GM10266 (cell line): ENCODE results near the gene ESYT1.

Source experiments
- DNase-seq: peaks from one replicate; pipeline ENCODE4 v3.0.0; 2012; ENCODE audit errors: extremely low spot score
- CTCF ChIP-seq: IDR thresholded peaks from 2 replicates; pipeline ENCODE4 v1.5.1; 2012; ENCODE audit warnings: mild to moderate bottlenecking, low read depth; ENCODE audit not compliant: control insufficient read depth, insufficient read depth; ENCODE audit errors: missing control alignments

Gene ESYT1

GRCh38 chr12:56145217-56145616, 17.1 kb downstream of the ESYT1 start:
- no peak for TF ChIP-seq CTCF
- no peak for DNase-seq

GRCh38 chr12:56146492-56147460, 18.7 kb downstream of the ESYT1 start:
- TF ChIP-seq CTCF = no peak
- DNase-seq = no peak

DNA sequence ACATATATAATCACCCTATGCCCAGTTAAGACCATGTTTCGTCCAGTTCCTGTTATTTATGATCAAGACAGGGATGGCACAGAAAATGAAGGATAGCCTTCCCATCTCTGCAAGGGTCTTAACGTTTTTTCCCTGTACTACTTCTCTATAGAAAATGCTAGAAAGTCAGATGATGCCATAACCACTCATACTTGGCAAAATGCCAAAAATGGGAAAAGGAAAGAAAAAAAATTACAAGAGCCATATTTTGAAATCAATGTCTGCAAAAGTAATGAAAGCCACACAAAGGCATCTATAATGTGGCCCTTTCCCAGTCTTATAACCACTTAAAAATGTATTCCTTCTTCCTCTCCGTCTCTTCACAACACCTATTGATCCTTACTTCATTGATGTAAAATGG, 22.5 kb downstream of the ESYT1 start:
- DNase-seq = no peak

GRCh38 chr12:56151672-56152131, 23.6 kb downstream of the ESYT1 start:
- DNase-seq = peak; percentile 45

More for the DNA sequence above, 22.5 kb downstream of the ESYT1 start:
- no peak for TF ChIP-seq CTCF

GRCh38 chr12:56152132-56152755, 24.2 kb downstream of the ESYT1 start, which contains the start of gene MYL6B:
TSS of gene MYL6B (plus strand) at chr12:56152587. CDS start at chr12:56153919, 1,332 bp downstream.
- DNase-seq = peak; percentile 88
- no peak for TF ChIP-seq CTCF

More at GRCh38 chr12:56151672-56152131, 23.6 kb downstream of the ESYT1 start:
- peak; percentile 3 for TF ChIP-seq CTCF

DNA sequence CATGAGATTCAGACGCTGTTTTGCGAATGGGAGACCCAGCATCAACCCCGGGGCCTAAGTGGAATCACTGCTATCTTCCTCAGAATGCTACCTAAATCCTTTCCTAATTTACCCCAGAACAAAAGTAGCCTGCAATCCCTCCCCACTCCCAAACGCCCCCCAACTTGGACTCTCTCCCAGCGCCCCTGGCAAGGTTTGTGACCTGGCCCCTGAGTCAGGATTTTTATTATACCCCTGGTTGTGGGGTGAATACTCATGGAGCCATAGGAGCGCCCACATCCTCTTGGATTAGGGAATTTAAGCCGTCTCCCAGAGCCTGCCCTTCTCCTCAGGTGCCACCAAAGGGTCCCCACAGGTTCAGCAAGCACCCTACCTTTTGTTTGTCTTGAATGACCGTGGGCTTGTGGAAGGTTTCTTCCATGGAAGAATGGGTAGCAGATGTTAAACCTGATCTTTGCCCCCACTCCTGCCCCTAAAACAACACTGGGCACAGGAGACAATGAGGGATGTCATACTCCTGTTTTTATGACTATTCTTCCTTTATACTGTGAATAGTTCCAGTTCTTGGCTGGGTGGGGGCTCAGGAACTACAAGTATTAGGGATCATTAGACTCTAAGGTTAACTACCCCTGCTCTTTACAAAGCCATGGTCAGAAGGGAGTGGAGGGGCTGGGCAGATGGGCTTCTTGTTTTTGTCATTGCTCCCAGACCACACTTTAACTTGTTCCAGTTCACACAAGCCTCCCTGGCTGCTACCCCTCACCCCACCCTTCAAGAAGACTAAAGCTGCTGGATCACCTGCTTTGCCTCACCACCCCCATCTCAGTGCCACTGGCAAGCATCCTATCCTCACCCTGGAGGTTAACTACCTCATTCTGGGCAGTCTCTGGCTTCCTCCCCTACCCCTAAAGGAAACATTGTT, 24.9 kb downstream of the ESYT1 start:
- no peak for TF ChIP-seq CTCF
- no peak for DNase-seq
